ENCODE data around the gene TRUB2.

TRUB2 gene, protein sequence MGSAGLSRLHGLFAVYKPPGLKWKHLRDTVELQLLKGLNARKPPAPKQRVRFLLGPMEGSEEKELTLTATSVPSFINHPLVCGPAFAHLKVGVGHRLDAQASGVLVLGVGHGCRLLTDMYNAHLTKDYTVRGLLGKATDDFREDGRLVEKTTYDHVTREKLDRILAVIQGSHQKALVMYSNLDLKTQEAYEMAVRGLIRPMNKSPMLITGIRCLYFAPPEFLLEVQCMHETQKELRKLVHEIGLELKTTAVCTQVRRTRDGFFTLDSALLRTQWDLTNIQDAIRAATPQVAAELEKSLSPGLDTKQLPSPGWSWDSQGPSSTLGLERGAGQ

DNA sequence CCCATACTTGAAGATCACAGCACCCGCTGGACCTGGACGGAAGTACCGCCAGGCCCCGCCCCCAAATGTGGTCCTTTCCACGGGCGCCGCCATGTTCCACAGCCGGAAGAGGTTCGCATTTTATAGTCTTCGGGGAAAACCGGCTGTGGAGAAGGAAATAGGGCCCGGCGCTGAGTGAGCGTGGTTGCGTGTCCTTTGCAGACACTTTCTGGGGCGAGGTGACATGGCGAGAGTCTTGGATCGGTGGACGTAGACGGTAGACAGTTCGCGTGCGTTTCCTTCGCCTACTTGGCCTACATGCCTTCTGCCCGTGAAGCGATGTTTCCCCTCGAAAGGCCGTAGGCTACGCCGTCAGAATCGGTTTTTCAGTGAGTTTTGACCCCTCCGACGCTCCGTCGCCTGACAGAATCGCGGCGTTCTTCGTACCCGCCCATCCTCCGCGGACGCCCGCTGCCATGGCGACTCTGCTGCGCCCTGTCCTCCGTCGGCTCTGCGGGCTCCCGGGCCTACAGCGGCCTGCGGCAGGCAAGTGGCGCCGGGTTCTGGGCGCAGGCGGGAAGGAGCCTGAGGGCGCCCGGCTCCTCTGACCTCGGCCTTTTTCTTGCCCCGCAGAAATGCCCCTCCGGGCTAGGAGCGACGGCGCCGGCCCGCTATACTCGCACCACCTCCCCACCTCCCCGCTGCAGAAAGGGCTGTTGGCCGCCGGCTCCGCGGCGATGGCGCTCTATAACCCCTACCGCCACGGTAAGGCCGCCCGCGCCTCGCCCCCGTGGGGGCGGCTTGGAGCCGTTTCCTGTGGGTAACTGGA is at the start of gene TRUB2, which contains the start of gene COQ4:
Gene TRUB2, minus strand, starts transcription at position 44 of the 808 bp plus-strand sequence. Its CDS starts 39 bp downstream, at position 5.
Gene COQ4, plus strand, starts transcription at position 436 of the 808 bp plus-strand sequence. Its CDS starts 20 bp downstream, at position 456.
- DNase-seq, result peak; percentile 95

DNA sequence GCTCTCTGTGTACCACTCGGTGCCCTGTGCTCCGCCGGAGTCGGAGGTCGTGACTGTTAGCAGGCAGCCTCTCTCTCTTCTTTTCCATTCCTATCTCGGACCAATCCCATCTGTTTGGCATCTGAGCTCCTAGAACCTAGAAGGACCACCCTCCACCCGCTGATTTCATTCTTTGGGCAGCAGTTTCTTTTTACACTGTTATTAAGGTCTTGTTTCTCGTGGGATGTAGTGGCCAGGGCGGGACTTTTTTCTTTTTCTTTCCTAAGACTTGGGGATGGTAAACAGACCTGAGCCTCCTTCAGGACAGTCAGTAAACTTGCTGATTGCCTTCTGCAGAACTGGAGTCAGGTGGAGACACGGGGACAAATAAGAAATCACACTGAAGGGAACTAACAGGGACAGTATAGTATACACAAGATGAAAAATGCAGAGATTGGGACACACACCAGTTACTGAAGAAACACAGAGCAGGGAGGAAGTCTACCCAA is 49.4 kb upstream of the TRUB2 start:
- no peak for DNase-seq

DNA sequence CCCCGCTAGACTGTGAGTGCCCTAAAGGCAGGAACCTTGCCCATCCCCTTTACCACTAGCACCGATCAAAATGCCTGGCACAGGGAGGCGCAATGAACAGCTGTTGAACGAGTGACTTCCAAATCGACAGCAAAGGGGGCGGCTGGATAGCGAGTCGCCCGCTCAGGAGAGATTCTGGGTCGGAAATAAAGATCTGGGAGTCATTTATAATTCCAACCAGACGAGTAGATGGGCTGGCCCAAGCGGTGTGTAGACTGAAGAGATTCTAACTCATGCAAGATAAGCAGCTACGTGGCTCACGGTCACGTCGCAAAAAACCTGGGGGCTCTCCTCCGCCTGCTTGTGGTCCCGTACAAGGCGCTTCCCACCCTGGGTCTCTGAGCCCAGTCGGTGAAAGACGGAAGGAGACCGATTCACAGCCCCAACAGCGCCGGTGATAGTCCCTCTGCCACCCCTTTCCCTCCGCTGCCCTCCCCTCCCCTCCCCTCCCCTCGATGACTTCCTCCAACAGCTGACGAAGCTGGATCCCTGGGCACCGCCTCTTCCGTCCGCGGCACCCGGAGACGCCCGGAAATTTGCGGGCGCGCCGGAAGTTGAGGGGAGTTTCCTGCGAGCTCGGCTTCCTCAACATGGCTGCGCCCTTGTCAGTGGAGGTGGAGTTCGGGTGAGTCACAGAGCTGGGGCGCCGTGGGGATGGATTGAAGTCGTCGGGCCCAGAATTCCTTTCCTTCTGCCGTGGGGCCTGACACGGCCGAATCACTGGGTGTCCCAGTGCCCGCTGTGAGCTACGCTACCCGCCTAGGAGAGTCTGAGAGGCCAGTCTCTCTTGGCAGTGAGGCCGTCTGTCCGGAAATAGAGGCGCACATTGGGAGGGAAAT is 48.7 kb upstream of the TRUB2 start, which contains the start of gene URM1:
Gene URM1, plus strand, starts transcription at position 623 of the 878 bp plus-strand sequence. Its CDS starts 7 bp downstream, at position 630.
- DNase-seq, result peak; percentile 97

DNA sequence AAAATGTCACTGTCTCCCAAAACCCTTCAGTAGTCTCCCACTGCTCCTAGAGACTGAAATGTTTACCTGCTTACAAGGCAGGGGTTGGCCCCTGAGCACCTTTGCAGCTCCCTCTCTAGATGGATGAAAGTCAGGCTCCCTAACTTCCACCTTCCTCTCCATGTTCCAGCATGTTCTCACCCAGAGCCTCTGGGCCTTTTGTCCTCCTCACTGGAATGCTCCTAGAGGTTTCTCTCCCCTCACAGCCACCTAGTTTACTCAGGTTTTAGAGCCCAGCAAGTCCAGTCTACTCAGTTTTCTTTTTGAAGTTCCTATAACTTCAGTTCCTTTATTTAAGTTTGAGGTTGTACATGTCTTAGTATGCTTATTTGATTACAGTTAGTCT is 48.1 kb upstream of the TRUB2 start:
- DNase-seq, result no peak

DNA sequence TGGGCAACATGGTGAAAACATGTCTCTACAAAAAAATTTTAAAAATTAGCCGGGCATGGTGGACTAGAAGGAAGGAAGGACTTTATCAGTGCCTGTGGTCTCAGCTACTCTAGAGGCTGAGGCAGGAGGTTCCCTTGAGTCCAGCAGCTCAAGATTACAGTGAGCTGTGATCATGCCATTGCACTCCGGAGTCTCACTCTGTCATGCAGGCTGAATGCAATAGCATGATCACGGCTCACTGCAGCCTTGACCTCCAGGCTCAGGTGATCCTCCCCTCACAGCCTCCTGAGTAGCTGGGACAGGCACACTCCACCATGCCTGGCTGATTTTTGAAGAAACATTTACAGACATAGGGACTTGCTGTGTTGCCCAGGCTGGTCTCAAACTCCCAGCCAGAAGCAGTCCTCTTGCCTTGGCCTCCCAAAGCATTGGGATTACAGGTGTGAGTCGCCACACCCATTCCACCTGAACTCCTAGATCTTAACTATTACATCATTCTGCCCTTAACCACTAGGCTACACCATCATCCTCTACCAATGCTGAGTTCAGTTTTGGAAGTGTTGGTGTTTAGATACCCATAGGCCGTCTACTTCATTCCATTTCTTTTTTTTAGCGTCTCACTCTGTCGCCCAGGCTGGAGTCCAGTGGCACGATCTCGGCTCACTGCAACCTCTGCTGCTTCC is 46.9 kb upstream of the TRUB2 start:
- DNase-seq, result no peak

DNA sequence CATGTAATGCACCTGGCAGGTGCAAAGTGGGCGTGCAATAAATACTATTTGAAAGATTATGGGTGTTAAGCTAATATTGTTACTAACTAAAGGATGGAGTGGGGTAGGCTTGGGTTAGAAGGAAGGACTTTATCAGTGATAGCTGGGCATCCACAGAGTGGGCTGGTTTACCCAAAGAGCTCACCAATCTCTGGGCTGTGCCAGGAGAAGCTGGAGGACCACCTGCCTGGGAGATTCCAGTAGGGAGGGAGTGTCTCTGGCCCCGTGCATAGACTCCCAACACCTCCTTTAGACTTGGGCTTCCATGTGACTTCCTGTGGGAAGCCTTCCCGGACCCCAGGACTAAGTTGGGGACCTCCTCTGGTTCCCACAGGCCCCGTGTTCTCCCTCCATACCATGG is 43.3 kb upstream of the TRUB2 start:
- DNase-seq, result no peak

DNA sequence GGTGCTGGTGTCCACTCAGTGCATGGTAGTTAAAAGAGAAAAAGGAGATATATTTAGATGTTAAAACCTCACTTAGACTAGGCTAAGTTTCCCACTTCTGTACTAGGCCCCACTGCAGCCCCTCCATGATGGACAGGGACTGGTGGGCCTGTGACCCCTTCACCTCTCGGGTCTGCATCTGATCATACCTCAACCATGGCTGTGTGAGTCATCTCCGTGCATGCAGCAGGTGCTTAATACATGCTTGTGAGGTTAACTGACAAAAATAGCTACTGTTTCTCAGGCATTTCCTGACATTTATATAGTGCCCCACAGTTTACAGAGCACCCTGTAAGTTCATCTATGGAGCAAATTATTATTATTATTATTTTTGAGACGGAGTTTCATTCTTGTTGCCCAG is 40.5 kb upstream of the TRUB2 start:
- no peak for DNase-seq

DNA sequence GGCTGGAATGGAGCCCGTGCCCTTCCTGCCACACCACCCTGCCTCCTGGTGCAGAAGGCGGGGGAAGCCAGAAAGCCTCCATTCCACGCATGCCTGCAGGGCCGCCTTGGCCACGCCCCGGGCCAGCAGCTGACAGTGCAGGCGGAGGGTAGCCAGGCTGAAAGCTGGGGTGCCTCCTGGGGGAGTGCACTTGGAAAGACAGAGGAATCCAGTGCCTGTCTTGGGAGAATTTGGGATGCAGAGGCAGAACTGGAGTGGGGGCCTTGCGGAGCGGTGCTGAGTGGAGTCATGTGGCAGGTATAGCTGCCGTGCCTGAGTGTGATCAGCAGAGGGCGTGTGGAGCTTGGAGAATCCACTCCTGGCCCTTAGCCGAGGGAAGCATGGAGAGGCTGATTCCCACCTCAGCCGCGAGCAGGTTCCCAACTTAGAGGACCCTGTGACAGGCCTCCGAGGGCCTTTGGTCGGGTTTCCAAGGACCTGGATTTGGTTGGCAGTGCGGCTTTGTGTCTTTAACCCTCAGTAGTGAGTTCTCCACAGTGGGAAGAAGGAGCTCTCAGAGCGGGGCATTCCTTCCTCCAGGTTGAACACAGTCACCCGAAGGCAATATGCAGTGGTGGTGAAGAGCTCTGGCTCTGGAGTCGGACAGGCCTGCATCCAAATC is 39.9 kb upstream of the TRUB2 start:
- peak; percentile 82 for DNase-seq

DNA sequence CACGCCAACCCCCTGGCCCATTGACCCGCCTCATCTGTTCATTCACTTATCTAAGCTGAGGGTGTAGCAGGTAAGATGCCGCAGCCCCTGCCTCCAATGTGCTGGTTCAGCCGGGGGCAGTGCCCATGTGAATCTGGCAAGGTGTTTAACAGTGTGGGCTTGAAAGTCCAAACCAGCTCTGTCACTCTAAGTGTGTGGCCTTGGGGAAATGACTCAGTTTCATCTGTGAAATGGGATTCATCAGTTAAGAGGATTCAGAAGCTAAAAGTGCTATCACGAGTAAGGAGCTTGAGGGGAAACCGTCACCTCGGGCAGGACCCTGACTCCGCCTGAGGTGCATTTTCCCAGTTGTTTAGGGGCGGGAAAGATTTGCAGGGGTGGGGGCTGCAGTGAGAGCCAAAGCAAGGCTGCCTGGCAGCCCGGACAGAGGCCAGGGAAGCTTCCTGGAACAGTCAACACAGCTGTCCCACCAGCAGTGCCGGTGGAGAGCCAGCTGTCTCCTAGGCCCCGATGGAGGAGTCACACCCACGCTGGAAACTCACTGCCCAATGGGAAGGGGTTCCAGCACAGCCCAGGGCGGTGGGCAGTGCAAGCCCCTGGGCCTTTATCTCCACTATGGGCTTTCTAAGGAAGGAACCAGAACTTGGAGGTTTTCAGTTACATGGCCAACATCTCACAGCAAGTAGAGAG is 39.2 kb upstream of the TRUB2 start:
- no peak for DNase-seq

DNA sequence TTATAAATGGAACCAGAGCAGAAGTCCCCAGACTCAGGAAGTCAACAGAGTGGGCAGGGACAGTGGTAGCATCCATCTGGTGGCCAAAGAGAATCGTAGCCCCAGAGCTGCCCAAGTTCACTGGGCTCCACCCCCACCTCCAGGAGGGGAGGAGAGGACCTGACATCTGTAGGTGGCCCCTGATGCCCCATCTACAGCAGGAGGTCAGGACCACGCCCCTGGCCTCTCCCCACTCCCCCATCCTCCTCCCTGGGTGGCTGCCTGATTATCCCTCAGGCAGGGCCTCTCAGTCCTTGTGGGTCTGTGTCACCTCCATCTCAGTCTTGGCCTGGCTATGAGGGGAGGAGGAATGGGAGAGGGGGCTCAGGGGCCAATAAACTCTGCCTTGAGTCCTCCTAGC is 38.6 kb upstream of the TRUB2 start:
- DNase-seq, result no peak

DNA sequence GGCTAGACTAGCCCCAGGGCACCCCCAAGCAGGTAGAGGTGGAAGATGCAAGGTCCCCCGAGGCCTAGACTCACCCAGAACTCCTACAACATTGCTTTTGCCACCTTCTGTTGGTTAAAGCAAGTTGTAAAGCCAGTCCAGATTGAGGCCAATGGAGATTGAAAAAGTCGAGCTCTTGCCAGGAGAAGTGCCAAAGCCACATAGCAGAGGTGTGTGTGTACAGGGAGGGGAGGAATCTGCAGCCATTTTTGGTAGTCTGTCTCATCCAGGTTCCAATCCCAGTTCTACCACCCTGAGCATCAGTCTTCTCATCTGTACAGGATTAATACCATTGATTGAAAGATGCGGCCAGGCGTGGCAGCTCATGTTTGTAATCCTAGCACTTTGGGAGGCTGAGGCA is 36.6 kb upstream of the TRUB2 start:
- DNase-seq, result no peak

DNA sequence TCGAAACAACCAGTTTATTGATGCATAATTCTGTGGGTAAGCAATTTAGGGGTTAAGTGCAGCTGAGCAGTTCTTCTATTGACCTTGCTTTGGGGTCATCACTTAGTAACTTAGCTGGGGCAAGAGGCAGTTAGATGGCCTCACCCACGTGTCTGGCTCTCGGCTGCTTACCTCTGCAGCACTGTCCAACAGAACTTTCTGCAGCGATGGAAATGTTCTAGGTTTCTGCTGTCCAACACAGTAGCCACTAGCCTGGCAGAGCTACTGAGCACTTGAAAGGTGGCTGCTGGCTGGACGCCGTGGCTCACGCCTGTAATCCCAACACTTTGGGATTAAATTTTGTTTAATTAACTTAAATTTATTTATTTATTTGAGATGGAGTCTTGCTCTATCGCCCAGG is 35.8 kb upstream of the TRUB2 start:
- DNase-seq, result no peak

DNA sequence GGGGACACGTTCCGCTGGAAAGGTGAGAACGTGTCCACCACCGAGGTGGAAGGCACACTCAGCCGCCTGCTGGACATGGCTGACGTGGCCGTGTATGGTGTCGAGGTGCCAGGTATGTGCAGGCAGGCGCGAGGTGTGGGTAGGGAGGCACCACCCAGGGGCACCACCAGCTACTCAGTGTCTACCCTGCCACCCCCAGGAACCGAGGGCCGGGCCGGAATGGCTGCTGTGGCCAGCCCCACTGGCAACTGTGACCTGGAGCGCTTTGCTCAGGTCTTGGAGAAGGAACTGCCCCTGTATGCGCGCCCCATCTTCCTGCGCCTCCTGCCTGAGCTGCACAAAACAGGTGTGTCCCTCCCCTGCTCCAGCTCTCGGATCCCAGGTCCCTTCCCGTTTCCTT is 33.2 kb upstream of the TRUB2 start:
- DNase-seq, result no peak

DNA sequence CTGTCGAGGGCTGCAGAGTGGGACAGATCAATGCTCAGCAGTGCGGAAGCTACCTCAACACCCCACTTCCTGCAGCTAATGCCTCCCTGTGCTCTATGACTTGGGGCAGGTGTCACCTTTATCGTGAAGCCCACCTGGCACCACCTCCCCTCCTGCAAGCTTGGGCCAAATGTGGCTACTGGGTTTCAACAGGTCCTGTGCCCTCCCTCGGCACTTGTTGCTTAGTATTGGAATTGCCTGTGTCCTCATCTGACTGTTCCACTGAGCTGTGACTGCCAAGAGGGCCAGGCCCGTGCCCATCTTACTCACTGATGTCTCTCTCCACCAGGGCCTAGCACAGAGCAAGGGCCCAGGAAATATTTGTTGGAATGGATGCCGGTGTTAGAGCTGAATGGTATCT is 27.5 kb upstream of the TRUB2 start:
- no peak for DNase-seq

DNA sequence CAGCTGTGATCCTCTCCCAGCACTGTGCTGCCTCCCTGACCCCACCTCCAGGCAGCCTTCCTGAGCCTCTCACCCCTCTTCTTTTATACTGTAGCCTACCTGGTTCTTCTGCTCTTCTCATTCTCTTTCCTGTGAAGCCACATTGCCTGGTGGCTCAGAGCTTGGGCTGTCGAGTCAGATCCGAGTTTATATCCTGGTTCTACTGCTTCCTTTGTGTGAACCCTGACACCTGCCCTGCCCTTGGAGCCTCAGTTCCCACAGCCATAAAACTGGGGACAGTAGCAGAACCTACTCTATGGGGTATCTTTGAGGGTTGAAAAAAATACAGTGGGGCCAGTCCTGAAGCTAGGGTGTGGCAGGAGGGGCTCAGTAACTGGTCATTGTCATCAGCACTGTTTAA is 26.9 kb upstream of the TRUB2 start:
- DNase-seq, result no peak

DNA sequence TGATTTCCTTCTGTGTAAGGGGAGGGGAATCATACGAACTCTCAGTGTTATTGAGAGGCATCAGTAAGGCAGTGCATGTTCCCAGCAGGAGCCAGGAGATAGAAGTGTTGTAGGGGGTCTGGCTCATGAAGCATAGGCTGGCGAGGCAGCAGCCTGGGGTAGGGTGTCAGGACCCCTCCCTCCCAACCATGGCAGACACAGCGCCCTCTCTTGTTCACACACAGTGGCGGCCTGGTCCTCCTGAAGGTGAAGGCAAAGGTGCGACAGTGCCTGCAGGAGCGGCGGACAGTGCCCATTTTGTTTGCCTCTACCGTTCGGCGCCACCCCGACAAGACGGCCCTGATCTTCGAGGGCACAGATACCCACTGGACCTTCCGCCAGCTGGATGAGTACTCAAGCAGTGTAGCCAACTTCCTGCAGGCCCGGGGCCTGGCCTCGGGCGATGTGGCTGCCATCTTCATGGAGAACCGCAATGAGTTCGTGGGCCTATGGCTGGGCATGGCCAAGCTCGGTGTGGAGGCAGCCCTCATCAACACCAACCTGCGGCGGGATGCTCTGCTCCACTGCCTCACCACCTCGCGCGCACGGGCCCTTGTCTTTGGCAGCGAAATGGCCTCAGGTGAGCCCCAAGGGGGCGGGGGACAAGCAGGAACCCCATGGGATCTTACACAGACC is 22.8 kb upstream of the TRUB2 start:
- DNase-seq, result no peak

DNA sequence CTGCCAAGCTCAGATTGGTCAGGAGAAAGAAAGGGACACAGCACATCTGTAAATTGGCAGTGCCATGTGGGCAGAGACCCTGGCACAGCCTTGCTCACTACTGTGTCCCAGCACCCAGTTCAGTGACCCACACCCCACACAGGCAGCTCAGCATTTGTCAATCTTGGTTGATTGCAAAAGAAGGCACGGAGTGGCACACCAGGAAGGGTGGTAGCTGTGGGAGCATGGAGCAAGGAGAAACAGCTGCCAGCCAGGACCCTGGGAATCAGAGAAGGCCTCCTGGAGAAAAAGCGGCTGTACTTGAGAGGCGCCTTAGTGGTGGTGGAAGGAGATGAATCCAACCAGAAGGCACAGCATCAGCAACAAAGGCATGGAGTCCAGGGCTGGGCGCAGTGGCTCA is 21.6 kb upstream of the TRUB2 start:
- no peak for DNase-seq

DNA sequence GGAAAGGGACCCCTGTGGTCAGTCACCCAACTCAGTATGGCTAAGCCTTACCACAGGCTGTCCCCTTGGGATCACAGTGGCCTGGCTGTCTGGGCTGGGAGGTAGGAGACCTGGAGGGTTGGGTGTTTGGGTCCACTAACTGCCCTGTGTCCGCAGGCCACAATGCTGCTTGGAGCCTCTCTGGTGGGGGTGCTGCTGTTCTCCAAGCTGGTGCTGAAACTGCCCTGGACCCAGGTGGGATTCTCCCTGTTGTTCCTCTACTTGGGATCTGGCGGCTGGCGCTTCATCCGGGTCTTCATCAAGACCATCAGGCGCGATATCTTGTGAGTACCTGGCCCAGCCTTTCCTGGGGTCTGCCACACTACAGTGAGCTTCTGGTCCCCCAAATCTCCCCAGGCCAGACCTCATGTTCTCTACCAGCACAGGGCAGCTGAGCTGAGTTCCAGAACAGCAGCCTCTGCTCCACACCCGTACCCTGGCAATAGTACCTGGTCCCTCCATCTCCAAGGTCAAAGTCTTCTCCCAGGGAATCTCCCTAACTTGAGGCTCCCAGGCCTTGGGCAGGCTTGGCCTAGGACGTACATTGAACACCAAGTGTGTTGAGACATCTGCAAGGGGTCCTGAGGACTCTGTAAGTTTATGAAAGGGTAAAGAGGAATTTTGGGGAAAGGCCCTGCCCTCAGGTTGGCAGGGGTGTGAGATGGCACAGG is 20.9 kb upstream of the TRUB2 start:
- DNase-seq, result no peak

DNA sequence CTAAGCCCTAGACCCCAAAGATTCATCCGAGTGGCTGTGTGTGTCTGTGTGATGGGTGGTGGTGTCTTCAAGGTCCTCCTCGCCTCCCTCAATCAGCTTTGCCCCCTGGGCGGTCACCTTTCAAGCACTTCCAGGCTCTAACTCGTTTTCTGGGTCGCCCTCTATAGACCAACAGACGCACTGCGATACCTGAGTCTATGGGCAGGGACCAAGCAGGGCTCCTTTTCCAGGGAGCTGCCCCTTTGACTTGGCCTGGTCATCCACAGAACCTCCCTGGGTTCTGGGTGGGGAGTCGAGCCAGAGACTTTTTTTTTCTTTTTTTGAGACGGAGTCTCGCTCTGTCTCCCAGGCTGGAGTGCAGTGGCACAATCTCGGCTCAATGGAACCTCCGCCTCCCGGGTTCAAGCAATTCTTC is 19.2 kb upstream of the TRUB2 start:
- DNase-seq, result peak; percentile 58

Data from fibroblast of skin of right quadriceps (primary cell).